PFSK-1 (cell line): ENCODE results near the gene FAAH2.

ENCODE experiments used
- FOXP2 ChIP-seq: optimal IDR thresholded peaks from 2 replicates; pipeline ENCODE3; 2011; ENCODE audit warnings: borderline replicate concordance, control low read depth, inconsistent platforms; ENCODE audit not compliant: insufficient read depth; ENCODE audit errors: extremely low read length, extremely low read depth
- POLR2AphosphoS5 ChIP-seq: IDR thresholded peaks from 2 replicates; pipeline ENCODE4 v1.6.1; 2012; ENCODE audit warnings: low read depth, mild to moderate bottlenecking, control low read depth, low read length, moderate library complexity
- REST ChIP-seq, 2 experiments: IDR thresholded peaks; 2 replicates each; pipeline versions ENCODE4 v1.6.1 to v1.8.0; 2011 to 2012; ENCODE audit warnings: low read depth in 2 of 2, low read length in 2 of 2, control low read depth in 1 of 2, inconsistent platforms in 1 of 2, mild to moderate bottlenecking in 1 of 2, moderate library complexity in 1 of 2; ENCODE audit not compliant: insufficient read depth in 1 of 2
- SIN3A ChIP-seq: IDR thresholded peaks from 2 replicates; pipeline ENCODE4 v1.6.1; 2012; ENCODE audit warnings: mild to moderate bottlenecking, low read length, moderate library complexity, borderline replicate concordance; ENCODE audit not compliant: insufficient read depth
- TAF1 ChIP-seq: IDR thresholded peaks from 2 replicates; pipeline ENCODE4 v1.6.1; 2012; ENCODE audit warnings: low read length, control low read depth, borderline replicate concordance; ENCODE audit not compliant: insufficient read depth

DNA sequence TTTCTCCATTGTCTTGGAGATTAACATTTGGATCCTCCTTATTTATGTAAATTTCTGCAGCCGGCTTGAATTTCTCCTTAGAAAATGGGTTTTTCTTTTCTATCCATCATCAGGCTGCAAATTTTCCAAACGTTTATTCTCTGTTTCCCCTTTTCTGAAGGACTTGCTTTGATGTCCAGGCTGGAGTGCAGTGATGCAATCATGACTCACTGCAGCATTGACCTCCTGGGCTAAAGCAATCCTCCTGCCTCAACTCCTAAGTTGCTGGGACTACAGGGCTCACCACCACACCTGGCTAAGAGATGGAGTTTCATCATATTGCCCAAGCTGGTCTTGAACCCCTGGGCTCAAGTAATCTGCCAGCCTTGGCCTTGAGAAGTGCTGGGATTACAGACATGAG lies 161.3 kb downstream of the FAAH2 start:
- TF ChIP-seq POLR2AphosphoS5 (no peak), REST (IDR thresholded peaks at IDR 0.05; ENCODE audit: insufficient read depth in 1 of 2, low read depth in 2 of 2, low read length in 2 of 2) (no peak), TAF1 (no peak), SIN3A (no peak), FOXP2 (no peak)
